ENCODE measurements around the gene WNT1. TPM values are rescaled to one million over a fixed set of nuclear protein-coding genes. Genes with fewer than 3 reads are reported as not detected.

Gene WNT1
- total and polyA plus RNA-seq, 9 of the 15 experiments (the other 6 are each of a cell fraction or from before 2014, with no cell fraction given) = not detected

GRCh38 chr12:49018261-49019119, 40.4 kb downstream of the WNT1 start, which contains the start of gene PRKAG1 (continued):
- TF ChIP-seq FOXJ3 (CRISPR knock-in tag; IDR thresholded peaks at IDR 0.05) (no peak), E2F8 (IDR thresholded peaks at IDR 0.05; ENCODE audit: low read depth, partially characterized antibody) (peak; percentile 91), ZBTB34 (CRISPR knock-in tag; IDR thresholded peaks at IDR 0.05) (no peak), CC2D1A (IDR thresholded peaks at IDR 0.05) (no peak), USF2 (CRISPR knock-in tag; IDR thresholded peaks at IDR 0.05) (no peak), MTA1 (IDR thresholded peaks at IDR 0.05; ENCODE audit: borderline replicate concordance) (0 out of 2 replicates have a peak, but pooled peaks have one; percentile 33), MBD2 (IDR thresholded peaks at IDR 0.05; ENCODE audit: borderline replicate concordance, low read depth) (peak; percentile 59; the same call in 1 of the 2 replicates), GATA2 (CRISPR knock-in tag; IDR thresholded peaks at IDR 0.05) (no peak), NR3C1 (CRISPR knock-in tag; IDR thresholded peaks at IDR 0.05) (no peak), ZNF695 (CRISPR knock-in tag; IDR thresholded peaks at IDR 0.05) (0 out of 2 replicates have a peak, but pooled peaks have one; percentile 2), XRCC3 (IDR thresholded peaks at IDR 0.05) (no peak), ZNF699 (CRISPR knock-in tag; IDR thresholded peaks at IDR 0.05; ENCODE audit: insufficient replicate concordance) (no peak), AFF4 (CRISPR knock-in tag; IDR thresholded peaks at IDR 0.05) (no peak), MLX (CRISPR knock-in tag; conservative IDR thresholded peaks at IDR 0.05) (no peak), ERF (CRISPR knock-in tag; IDR thresholded peaks at IDR 0.05) (0 out of 2 replicates have a peak, but pooled peaks have one; percentile 32), MYBL2 (IDR thresholded peaks at IDR 0.05; ENCODE audit: low read depth) (no peak), MYBL2 (CRISPR knock-in tag; IDR thresholded peaks at IDR 0.05; ENCODE audit: borderline replicate concordance) (no peak)

Measured in K562 (cell line).